Testis (tissue), 3 donors: Measurements from ENCODE around the gene ING3. TPM values are rescaled to one million over a fixed set of nuclear protein-coding genes. Genes with fewer than 3 reads are reported as not detected.
"Not testable (repeated sequence)": the region's sequence is repeated elsewhere in the genome, so short reads cannot be mapped to it uniquely, and the experiment has no call there.

Source experiments
- DNase-seq: peaks from one replicate; pipeline ENCODE4 v3.0.0-alpha.2; 2019
- H3K27ac ChIP-seq, 2 donors: fragments of 200-600 bp; sonication (generic); one replicate each; pipeline ENCODE4 v1.5.1; 2019
- H3K27me3 ChIP-seq: fragments of 200-600 bp; sonication (generic); one replicate; pipeline ENCODE4 v1.5.1; 2019
- H3K36me3 ChIP-seq: fragments of 200-600 bp; sonication (generic); one replicate; pipeline ENCODE4 v1.5.1; 2017; ENCODE audit warnings: low read depth; ENCODE audit errors: missing control alignments
- H3K4me1 ChIP-seq: fragments of 200-600 bp; sonication (generic); one replicate; pipeline ENCODE4 v1.5.1; 2019
- H3K4me3 ChIP-seq, 2 donors: fragments of 200-600 bp; sonication (generic); one replicate each; pipeline ENCODE4 v1.5.1; 2017 to 2019
- H3K9me3 ChIP-seq: fragments of 200-600 bp; sonication (generic); one replicate; pipeline ENCODE4 v1.5.1; 2017
- CTCF ChIP-seq, 3 experiments: fragments of 450-650 bp in 2 of 3; fragments of 200-600 bp in 1 of 3; sonication (generic) in 1 of 3; IDR thresholded peaks; one replicate each; pipeline ENCODE4 v1.5.1; 2016 to 2019; ENCODE audit warnings: antibody characterized with exemption in 3 of 3, mild to moderate bottlenecking in 2 of 3, moderate library complexity in 1 of 3
- POLR2A ChIP-seq: fragments of 450-650 bp; IDR thresholded peaks from one replicate; pipeline ENCODE4 v1.6.1; 2017; ENCODE audit warnings: antibody characterized with exemption, mild to moderate bottlenecking, moderate library complexity
- WGBS, 2 donors: methylation state at CpG; one replicate each; pipeline ENCODE4 v1.1.5; 2018; 5-methylcytosine and 5-hydroxymethylcytosine counted together
- intact Hi-C: fragments of 100-400 bp; cut with DNase I; formaldehyde crosslinking; loops from one replicate; pipeline ENCODE4 v1.15.1; 2023; ENCODE audit warnings: low total_unique reads
- polyA plus RNA-seq: library from polyadenylated mRNA; stranded (reverse); fragments of 350-450 nt; fragmentation: Illumina TruSeq; extraction: RNeasy Lipid Tissue Mini Kit (QIAGEN cat#74804); gene quantifications from one replicate; pipeline ENCODE4 v1.2.3, GENCODE V29; 2014; ENCODE audit warnings: low read depth, low replicate concordance; ENCODE audit not compliant: insufficient read depth
- total RNA-seq, 2 donors: library from RNA; depleted of rRNA; stranded (reverse); fragments of >200 nt; gene quantifications; one replicate each; pipeline ENCODE4 v1.2.3, GENCODE V29; 2016

ING3 gene
- total and polyA plus RNA-seq, 3 donors from 2014 or later: 14.7 to 22.7 (median 15.9) TPM

GRCh38 chr7:120973849-120974248, 23.3 kb downstream of the ING3 start:
- no peaks in the 10 kb centered on the region for H3K27me3 ChIP-seq
- intact Hi-C loops: no loop called here
- no peak for DNase-seq
- WGBS, 2 donors: 93 to 100% methylated on average over 1 of the region's 1 CpG
- H3K9me3 ChIP-seq: no peaks in the 10 kb centered on the region
- TF ChIP-seq CTCF (IDR thresholded peaks at IDR 0.05) (no peak), POLR2A (no peak)
- no peak overlapping the region for H3K27ac ChIP-seq
- no peaks in the 10 kb centered on the region for H3K4me1 ChIP-seq
- no peaks in the 10 kb centered on the region for H3K36me3 ChIP-seq
- no peak overlapping the region for H3K4me3 ChIP-seq

- Histone ChIP-seq H3K27me3 (no peaks in the 10 kb centered on the region), H3K27ac (no peak overlapping the region), H3K4me1 (no peaks in the 10 kb centered on the region), H3K4me3 (no peak overlapping the region), H3K9me3 (no peaks in the 10 kb centered on the region), H3K36me3 (no peaks in the 10 kb centered on the region)
- WGBS, 2 donors: 29 to 31% methylated on average over 1 of the region's 1 CpG
- DNase-seq: no peak
- TF ChIP-seq CTCF (IDR thresholded peaks at IDR 0.05) (no peak), POLR2A (no peak)
- intact Hi-C loops: no loop called here
Observed at GRCh38 chr7:120979765-120980499, 29.4 kb downstream of the ING3 start.

GRCh38 chr7:120981117-120981516, 30.5 kb downstream of the ING3 start:
- Histone ChIP-seq H3K36me3 (no peaks in the 10 kb centered on the region), H3K27ac (no peak overlapping the region), H3K4me3 (no peak overlapping the region), H3K27me3 (no peaks in the 10 kb centered on the region), H3K4me1 (no peaks in the 10 kb centered on the region), H3K9me3 (no peaks in the 10 kb centered on the region)
- DNase-seq: no peak
- intact Hi-C loops: no loop called here
- TF ChIP-seq CTCF (IDR thresholded peaks at IDR 0.05) (no peak), POLR2A (no peak)
- 88 to 93% methylated on average over 1 of the region's 1 CpG for WGBS, 2 donors

- intact Hi-C loops: no loop called here
- Histone ChIP-seq H3K4me3 (no peak overlapping the region), H3K27me3 (no peaks in the 10 kb centered on the region), H3K4me1 (no peaks in the 10 kb centered on the region), H3K9me3 (no peaks in the 10 kb centered on the region), H3K27ac (no peak overlapping the region), H3K36me3 (no peaks in the 10 kb centered on the region)
- no peak for TF ChIP-seq POLR2A
- TF ChIP-seq CTCF (IDR thresholded peaks at IDR 0.05): no peak
- no peak for DNase-seq
- WGBS, 2 donors: 85 to 89% methylated on average over 4 of the region's 4 CpGs
Observed at GRCh38 chr7:120981888-120982615, 31.5 kb downstream of the ING3 start.

- WGBS, 2 donors: 91 to 96% methylated on average over 5 of the region's 8 CpGs
- intact Hi-C loops, H3K9me3 ChIP-seq, H3K36me3 ChIP-seq, H3K27ac ChIP-seq, H3K4me3 ChIP-seq, DNase-seq, H3K27me3 ChIP-seq, H3K4me1 ChIP-seq: not testable (repeated sequence)
Observed at GRCh38 chr7:120983592-120983991, 33.0 kb downstream of the ING3 start.
